AG09319 (cell line): Measurements from ENCODE around the gene AREL1.

Experiments
- DNase-seq: peaks from one replicate; pipeline ENCODE4 v3.0.0-alpha.2; 2010; ENCODE audit warnings: low read depth; ENCODE audit errors: extremely low read depth
- CTCF ChIP-seq: IDR thresholded peaks from 2 replicates; pipeline ENCODE4 v1.5.1; 2011; ENCODE audit warnings: low read depth, mild to moderate bottlenecking, inconsistent platforms, low read length, moderate library complexity

AREL1 gene

GRCh38 chr14:74660863-74661262 lies 52.0 kb downstream of the AREL1 start:
- no peak for TF ChIP-seq CTCF
- no peak for DNase-seq

GRCh38 chr14:74660167-74660566 lies 52.7 kb downstream of the AREL1 start:
- no peak for TF ChIP-seq CTCF
- no peak for DNase-seq

GRCh38 chr14:74658535-74659131 lies 54.2 kb downstream of the AREL1 start:
- TF ChIP-seq CTCF: no peak

GRCh38 chr14:74656964-74657363 lies 55.9 kb downstream of the AREL1 start:
- TF ChIP-seq CTCF: no peak
- DNase-seq: no peak

More at GRCh38 chr14:74658535-74659131, 54.2 kb downstream of the AREL1 start:
- DNase-seq: no peak

- no peak for TF ChIP-seq CTCF
- no peak for DNase-seq
Observed at GRCh38 chr14:74655599-74656395, 57.1 kb downstream of the AREL1 start.

- TF ChIP-seq CTCF: no peak
- no peak for DNase-seq
Observed at GRCh38 chr14:74654931-74655330, 57.9 kb downstream of the AREL1 start.

- TF ChIP-seq CTCF: no peak
- peak; percentile 55 for DNase-seq
Observed at GRCh38 chr14:74653386-74654138, 59.3 kb downstream of the AREL1 start.
